IMR-90 (cell line): ENCODE measurements around the gene PAM.

Experiments used
- MAFK ChIP-seq: IDR thresholded peaks from 2 replicates; pipeline ENCODE4 v1.6.1; 2012; ENCODE audit warnings: low read depth, low read length, improper control_type of control experiment
- RFX5 ChIP-seq: IDR thresholded peaks from 2 replicates; pipeline ENCODE4 v1.8.0; 2012; ENCODE audit warnings: low read depth, mild to moderate bottlenecking, low read length, moderate library complexity
- TF ChIP-seq, protein P1 (sequence below): fragments of 150-350 bp; IDR thresholded peaks from 2 replicates; pipeline ENCODE4 v1.6.1; 2017; ENCODE audit warnings: mild to moderate bottlenecking, antibody characterized with exemption, low read length, low read depth
- TF ChIP-seq, protein P2 (sequence below): conservative IDR thresholded peaks from 2 replicates; pipeline ENCODE4 v1.5.1; 2012; ENCODE audit warnings: mild to moderate bottlenecking, low read depth, low read length, improper control_type of control experiment

DNA sequence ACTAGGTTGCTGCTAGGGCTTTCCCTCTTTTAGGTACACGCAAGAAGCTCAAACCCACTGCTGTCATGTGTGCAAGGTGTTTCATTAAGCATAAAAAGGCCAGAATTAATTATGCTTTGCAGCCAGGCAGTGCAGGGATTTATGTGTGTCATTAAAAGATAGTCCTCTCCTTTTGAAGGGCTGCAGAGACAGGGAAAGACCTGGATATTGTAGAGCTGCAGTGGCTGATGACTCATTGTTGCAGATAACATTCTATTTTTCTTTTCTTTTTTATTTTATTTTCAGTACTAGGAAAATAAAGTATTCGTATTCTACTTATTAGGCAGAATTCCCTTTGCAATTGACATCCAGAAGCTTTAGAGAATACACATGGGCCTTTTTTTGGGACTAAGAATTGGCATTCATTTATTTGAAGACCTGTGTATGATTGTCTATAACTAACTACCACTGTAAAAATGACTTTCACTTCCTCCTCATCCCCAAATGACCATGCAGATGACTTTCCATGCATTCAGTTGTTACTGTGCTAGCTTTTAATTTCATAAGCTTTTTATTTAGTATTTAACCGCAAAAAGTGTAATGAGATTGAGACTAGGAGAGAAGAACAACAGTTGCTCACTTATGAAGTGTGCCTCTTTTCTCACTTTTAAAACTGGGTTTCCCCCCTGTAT lies 113.0 kb downstream of the PAM start:
- TF ChIP-seq MAFK (no peak), RFX5 (no peak)
- TF ChIP-seq, protein P1, sequence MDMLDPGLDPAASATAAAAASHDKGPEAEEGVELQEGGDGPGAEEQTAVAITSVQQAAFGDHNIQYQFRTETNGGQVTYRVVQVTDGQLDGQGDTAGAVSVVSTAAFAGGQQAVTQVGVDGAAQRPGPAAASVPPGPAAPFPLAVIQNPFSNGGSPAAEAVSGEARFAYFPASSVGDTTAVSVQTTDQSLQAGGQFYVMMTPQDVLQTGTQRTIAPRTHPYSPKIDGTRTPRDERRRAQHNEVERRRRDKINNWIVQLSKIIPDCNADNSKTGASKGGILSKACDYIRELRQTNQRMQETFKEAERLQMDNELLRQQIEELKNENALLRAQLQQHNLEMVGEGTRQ: no peak
- TF ChIP-seq, protein P2, sequence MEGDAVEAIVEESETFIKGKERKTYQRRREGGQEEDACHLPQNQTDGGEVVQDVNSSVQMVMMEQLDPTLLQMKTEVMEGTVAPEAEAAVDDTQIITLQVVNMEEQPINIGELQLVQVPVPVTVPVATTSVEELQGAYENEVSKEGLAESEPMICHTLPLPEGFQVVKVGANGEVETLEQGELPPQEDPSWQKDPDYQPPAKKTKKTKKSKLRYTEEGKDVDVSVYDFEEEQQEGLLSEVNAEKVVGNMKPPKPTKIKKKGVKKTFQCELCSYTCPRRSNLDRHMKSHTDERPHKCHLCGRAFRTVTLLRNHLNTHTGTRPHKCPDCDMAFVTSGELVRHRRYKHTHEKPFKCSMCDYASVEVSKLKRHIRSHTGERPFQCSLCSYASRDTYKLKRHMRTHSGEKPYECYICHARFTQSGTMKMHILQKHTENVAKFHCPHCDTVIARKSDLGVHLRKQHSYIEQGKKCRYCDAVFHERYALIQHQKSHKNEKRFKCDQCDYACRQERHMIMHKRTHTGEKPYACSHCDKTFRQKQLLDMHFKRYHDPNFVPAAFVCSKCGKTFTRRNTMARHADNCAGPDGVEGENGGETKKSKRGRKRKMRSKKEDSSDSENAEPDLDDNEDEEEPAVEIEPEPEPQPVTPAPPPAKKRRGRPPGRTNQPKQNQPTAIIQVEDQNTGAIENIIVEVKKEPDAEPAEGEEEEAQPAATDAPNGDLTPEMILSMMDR: no peak
